Heart left ventricle (tissue), 13 donors: ENCODE measurements around the gene WDR62.

Source experiments
- CTCF ChIP-seq, 12 donors: fragments of 200-600 bp; sonication (generic) in 4 of 12; IDR thresholded peaks; one replicate each; pipeline versions ENCODE4 v1.5.0 to v1.8.0; 2018 to 2022; ENCODE audit warnings: antibody characterized with exemption in 12 of 12, mild to moderate bottlenecking in 5 of 12
- POLR2A ChIP-seq, 2 donors: fragments of 450-650 bp; IDR thresholded peaks; one replicate each; pipeline ENCODE4 v1.6.1; 2017; ENCODE audit warnings: antibody characterized with exemption in 2 of 2, mild to moderate bottlenecking in 2 of 2, moderate library complexity in 2 of 2
- donor health status: ischemic (EF 13 %, LVEDD 7.1; RV severe dilation, severe dysfunction).
- donor health status: DM: no; HTN: yes; CAD: no.
- donor health status: DM: no; HTN: no; CAD: no.
- donor health status: ischemic (EF 25% LVEDD 6.9; RV normal size, moderate dysfunction).
- donor health status: ischemic (EF 25% LVEDD 5.7; RV mildly dilated, moderate dysfunction).
- donor health status: ischemic (EF 35%, LVEDD 5.7; RV mildly dilated, moderate dysfunction).
- donor health status: nonischemic (EF 11% LVEDD 7.7; RV severe dilation, severe dysfunction).
- donor health status: DM: yes; HTN: yes; CAD: no.
- donor health status: PGD.
- donor health status: ischemic (EF 29% LVEDD 5.4; RV normal size, mild dysfunction).
- donor health status: nonischemic (EF 23%, LVEDD 6.1; RV moderate dilation, normal function).

- TF ChIP-seq CTCF (IDR thresholded peaks at IDR 0.05) (no peak), POLR2A (IDR thresholded peaks at IDR 0.05) (no peak)
These were observed 5.5 kb upstream of the WDR62 start for GRCh38 chr19:36049080-36049698.
